ENCODE data around the gene ZFYVE1.
"Not testable (repeated sequence)": the region's sequence is repeated elsewhere in the genome, so short reads cannot be mapped to it uniquely, and the experiment has no call there.

Gene ZFYVE1

DNA sequence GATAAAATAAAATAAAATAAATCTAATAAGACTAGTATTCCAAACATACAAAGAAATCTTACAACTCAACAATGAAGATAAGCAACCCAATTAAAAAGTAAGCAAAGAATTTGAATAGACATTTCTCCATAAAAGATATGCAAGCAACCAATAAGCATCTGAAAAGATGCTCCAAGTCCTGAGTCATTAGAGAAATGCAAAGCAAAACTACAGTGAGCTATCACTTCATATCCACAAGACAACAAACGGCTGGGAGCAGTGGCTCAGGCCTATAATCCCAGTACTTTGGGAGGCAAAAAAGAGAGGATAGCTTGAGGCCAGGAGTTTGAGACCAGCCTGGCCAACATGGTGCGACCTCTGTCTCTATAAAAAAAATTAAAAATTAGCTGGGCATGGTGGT, 26.8 kb downstream of the ZFYVE1 start:
- no peak for DNase-seq (ENCODE audit: low read depth in 2 of 2)

- DNase-seq (ENCODE audit: low read depth in 2 of 2) = no peak
These were observed 27.6 kb downstream of the ZFYVE1 start for GRCh38 chr14:72999316-72999715.

GRCh38 chr14:72998252-72998903, 28.5 kb downstream of the ZFYVE1 start:
- DNase-seq (ENCODE audit: low read depth in 2 of 2) = no peak

GRCh38 chr14:72996916-72997315, 30.0 kb downstream of the ZFYVE1 start:
- DNase-seq (ENCODE audit: low read depth in 2 of 2) = no peak

DNA sequence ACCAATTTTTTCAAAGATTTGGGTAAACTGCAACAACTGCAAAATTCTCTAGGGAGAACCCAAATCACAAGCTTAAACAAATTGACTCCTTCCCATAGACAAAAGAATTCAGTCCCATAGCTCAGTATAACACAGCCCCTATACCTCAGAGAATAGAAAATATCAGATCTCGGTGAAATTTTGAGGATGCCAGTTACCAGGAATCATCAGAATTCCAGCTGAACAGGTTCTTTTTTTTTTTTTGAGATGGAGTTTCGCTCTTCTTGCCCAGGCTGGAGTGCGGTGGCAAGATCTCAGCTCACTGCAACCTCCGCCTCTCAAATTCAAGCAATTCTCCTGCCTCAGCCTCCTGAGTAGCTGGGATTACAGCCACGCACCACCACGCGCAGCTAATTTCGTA, 36.7 kb downstream of the ZFYVE1 start:
- no peak for DNase-seq (ENCODE audit: low read depth in 2 of 2)

GRCh38 chr14:72986857-72987256, 40.0 kb downstream of the ZFYVE1 start:
- no peak for DNase-seq (ENCODE audit: low read depth in 2 of 2)

- no peak for DNase-seq (ENCODE audit: low read depth in 2 of 2)
These were observed 40.7 kb downstream of the ZFYVE1 start for GRCh38 chr14:72986214-72986613.

- DNase-seq (ENCODE audit: low read depth in 2 of 2) = no peak
These were observed 44.7 kb downstream of the ZFYVE1 start for GRCh38 chr14:72982146-72982708.

GRCh38 chr14:72980863-72981262, 46.0 kb downstream of the ZFYVE1 start:
- no peak for DNase-seq (ENCODE audit: low read depth in 2 of 2)

DNA sequence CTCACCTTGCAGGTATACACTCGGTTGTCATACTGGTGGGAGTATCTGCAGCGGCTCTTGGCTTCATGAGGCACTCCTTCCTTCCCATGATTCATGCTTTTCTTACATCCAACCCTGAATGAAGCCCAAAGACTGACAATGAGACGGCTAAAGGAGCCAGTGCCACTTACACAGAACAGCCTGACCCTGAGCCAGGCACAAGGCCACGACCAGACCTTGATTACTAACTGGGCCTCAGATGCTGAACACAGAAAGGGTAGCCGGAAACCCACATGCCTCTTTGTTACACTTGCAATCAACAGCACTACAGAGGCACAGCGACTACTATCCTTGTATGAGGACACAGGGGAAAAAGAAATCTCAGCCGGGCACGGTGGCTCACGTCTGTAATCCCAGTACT, 48.0 kb downstream of the ZFYVE1 start:
- DNase-seq (ENCODE audit: low read depth in 2 of 2) = no peak

- DNase-seq (ENCODE audit: low read depth in 2 of 2) = no peak
These were observed 51.1 kb downstream of the ZFYVE1 start for GRCh38 chr14:72975770-72976169.

DNA sequence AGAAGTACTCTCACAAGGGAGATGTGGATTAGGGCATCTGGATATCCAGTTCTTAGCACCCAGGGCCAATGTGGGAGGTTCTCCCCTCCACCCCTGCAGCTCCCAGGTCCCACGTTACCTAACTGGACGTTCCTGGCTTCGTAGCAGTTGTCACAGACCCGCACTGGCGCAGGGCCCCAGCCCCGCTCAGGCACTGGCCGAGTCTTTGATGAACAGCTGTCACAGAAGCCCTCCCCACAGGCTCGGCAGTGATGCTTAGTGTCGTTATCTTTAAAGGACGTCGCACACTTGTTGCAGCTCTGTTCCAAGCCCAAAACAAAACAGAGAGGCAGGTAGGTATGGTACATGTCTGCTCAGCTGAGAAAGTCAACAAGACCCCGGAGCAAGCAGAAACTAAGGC, 52.2 kb downstream of the ZFYVE1 start:
- no peak for DNase-seq (ENCODE audit: low read depth in 2 of 2)

GRCh38 chr14:72970824-72971434, 56.0 kb downstream of the ZFYVE1 start:
- DNase-seq (ENCODE audit: low read depth in 2 of 2) = no peak

DNA sequence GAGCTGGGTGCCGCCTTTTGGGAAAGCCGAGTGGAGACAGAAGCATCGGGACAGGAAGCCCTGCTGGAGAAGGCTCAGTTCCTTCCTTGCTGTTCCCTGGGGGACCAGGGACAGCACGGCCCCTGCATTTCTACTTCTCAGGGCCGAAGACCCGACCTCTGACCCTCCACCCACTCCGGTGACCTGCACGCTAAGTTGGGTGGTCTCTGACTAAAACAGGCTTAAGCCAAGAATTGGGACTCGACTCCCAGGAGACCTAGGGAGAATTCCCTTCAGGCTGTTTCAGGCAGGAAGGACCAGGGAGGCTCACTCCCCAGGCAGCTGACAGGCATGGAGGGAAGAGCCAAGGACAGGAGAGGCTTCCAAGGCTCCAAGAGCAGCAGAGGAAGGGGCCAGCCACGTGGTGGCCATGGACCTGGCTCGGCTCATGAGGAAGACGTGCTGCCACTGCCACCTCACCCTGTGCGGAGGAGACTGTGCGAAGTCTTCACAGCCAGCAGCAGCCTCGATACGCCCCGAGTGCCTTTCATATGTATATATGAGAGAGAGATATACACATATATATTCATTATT, 56.8 kb downstream of the ZFYVE1 start:
- no peak for DNase-seq (ENCODE audit: low read depth in 2 of 2)

DNA sequence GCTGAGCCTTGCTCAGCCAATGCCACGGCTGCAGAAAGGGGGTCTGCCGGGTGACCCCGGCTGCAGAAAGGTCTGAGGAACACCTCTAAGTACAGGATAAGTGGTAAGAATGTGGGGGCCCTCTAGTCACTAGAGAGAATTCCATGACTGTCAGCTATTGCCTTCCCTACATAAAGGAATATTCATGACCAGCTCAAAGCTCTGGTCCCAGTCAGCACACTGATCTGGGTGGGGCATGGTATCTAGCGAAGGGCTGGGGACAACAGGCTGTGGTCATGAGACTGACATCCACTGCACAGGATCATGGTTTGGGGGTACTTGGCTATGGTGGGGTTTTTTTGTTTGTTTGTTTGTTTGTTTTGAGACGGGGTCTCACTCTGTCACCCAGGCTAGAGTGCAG, 58.6 kb downstream of the ZFYVE1 start:
- DNase-seq (ENCODE audit: low read depth in 2 of 2) = no peak

GRCh38 chr14:72966038-72966437, 60.9 kb downstream of the ZFYVE1 start:
- DNase-seq (ENCODE audit: low read depth in 2 of 2) = no peak

GRCh38 chr14:72965249-72965648, 61.7 kb downstream of the ZFYVE1 start:
- no peak for DNase-seq (ENCODE audit: low read depth in 2 of 2)

- no peak for DNase-seq (ENCODE audit: low read depth in 2 of 2)
These were observed 64.0 kb downstream of the ZFYVE1 start for GRCh38 chr14:72962829-72963312.

DNA sequence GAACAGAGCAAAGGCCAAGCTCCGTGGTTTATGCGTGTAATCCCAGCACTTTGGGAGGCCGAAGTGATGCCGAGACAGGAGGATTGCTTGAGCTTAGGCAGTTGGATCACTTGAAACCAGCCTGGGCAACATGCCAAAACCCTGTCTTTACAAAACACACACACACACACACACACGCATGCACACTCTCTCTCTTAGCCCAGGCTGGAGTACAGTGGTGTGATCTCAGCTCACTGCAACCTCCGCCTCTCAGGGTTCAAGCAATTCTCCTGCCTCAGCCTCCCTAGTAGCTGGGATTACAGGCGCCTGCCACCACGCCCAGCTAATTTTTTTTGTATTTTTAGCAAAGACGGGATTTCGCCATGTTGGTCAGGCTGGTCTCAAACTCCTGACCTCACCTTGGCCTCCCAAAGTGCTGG, 64.6 kb downstream of the ZFYVE1 start:
- DNase-seq (ENCODE audit: low read depth in 2 of 2) = not testable (repeated sequence)

DNA sequence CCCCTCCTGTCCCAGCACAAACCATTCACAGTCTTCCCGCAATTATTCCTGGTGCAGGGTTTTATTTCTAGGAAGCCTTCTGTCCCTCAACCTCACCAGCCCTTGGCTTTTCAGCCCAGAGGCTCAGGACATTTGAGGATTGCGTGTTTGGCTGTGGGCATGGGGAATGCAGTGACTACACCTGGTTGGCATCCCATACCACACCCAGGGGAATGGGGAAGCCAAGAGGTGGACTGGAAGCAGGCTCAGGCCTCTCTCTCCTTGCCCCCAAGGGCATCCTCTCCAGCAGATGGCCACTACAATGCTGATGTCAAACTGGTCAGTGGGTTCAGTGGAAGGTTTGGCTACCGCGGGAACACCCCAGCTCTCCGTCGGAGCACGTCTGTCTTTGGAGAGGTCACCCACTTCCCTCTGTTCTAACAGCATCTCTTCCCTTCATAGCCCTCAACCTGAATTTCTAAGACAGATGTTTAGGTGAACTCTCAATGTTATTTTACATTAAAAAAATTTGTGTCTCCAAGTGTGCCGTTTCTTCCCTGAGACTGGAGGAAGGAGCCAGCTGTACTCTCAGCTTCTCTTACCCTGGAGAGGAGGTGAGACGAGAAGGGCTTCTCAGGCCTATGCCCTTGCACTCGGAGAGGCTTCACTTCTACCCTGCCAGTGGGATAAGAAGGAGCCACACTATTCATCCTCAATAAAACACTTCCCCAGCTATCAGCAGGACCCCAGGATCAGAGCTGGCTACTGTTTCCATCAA, 65.1 kb downstream of the ZFYVE1 start:
- DNase-seq (ENCODE audit: low read depth in 2 of 2) = no peak

DNA sequence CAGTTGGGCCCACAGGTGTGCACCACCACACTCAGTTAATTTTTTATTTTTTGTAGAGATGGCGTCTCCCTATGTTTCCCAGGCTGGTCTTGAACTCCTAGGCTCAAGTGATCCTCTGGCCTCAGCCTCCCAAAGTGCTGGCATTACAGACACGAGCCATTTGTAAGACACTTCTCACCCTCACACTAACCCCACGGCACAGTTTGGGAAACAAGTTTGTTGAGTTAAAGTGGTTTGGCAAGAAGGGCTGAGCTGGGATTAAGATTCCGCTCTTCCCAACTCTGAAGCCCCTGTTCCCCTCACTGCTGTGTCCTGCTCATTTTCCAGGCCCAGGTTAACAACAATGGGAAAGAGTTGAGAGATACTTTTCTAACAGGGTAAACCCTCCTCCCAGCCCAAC, 65.9 kb downstream of the ZFYVE1 start:
- not testable (repeated sequence) for DNase-seq (ENCODE audit: low read depth in 2 of 2)

DNA sequence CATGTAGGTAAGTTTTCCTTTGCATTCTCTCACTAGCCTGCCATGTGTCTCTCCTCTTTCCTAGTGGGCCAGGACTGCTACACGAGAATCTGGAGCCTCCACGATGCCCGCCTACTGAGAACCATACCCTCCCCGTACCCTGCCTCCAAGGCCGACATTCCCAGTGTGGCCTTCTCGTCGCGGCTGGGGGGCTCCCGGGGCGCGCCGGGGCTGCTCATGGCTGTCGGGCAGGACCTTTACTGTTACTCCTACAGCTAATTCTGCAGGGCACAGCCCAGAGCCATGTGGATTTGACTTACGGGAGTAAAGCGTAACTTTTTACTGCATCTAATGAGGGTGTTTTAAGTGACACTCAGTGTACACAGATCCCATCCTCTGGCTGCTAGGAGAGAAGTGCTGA, 68.4 kb downstream of the ZFYVE1 start:
- DNase-seq (ENCODE audit: low read depth in 2 of 2) = no peak

All from stimulated activated CD4-positive, alpha-beta T cell treated with anti-CD3 and anti-CD28 coated beads, Interleukin-1b, Interleukin-23, amount 100 ng/mL, for 4 hours (primary cell).